K562 (cell line): ENCODE results near the gene CNTN4. TPM values are rescaled to one million over a fixed set of nuclear protein-coding genes. Genes with fewer than 3 reads are reported as not detected.

Source experiments
- ATAC-seq: fragments of 200-7000 bp; cut with Tn5 transposase; 3 replicates; pipeline ENCODE4 v1.9.1; 2020; ENCODE audit warnings: moderate library complexity
- BruUV-seq: library from RNA; stranded (reverse); fragments of 400-500 nt; replicated peaks from 2 replicates; lab custom pipeline; 2021; lab: Mats Ljungman, UMichigan
- CTCF ChIA-PET: fragments of 300-600 bp; formaldehyde crosslinking; extraction: SDS; loops from one replicate; lab custom pipeline; 2021; ENCODE audit warnings: low intra/inter-chr PET ratio; lab: Yijun Ruan, JAX
- POLR2A ChIA-PET: fragments of 300-600, 350-650 bp; sonication (Branson Sonifier 250); formaldehyde crosslinking; extraction: SDS; loops from one replicate; lab custom pipeline; 2021; ENCODE audit warnings: antibody characterized with exemption, inconsistent platforms; lab: Yijun Ruan, JAX
- DNase-seq, 4 experiments: peaks; one replicate each; pipeline versions ENCODE4 v3.0.0 to v3.0.0-alpha.2; 2011 to 2018; ENCODE audit warnings: low spot score in 3 of 4, mixed read lengths in 3 of 4; ENCODE audit errors: extremely low read depth in 1 of 4
- FAIRE-seq: peaks from 2 replicates; lab custom pipeline; 2011; peaks lifted over from hg19 to GRCh38; lab: Jason Lieb, UNC
- H2AFZ ChIP-seq: 2 replicates; pipeline ENCODE4 v1.6.0; 2011; ENCODE audit warnings: low read depth, low read length, control low read depth, inconsistent platforms
- H3K27ac ChIP-seq: fragments of 200-600 bp; 3 replicates; pipeline ENCODE4 v1.8.0; 2011; ENCODE audit warnings: low read depth, mild to moderate bottlenecking, control low read depth, inconsistent platforms, low read length, moderate library complexity, mixed read lengths; ENCODE audit errors: extremely low read depth
- H3K27me3 ChIP-seq, 2 experiments: fragments of 300-600 bp in 1 of 2; 2 replicates in 1 of 2; 3 replicates in 1 of 2; pipeline versions ENCODE4 v1.6.0 to v1.8.0; 2011; ENCODE audit warnings: inconsistent platforms in 2 of 2, low read length in 2 of 2, mild to moderate bottlenecking in 1 of 2, mixed read lengths in 1 of 2, moderate library complexity in 1 of 2; ENCODE audit not compliant: control insufficient read depth in 2 of 2, insufficient read depth in 2 of 2
- H3K36me3 ChIP-seq: fragments of 300-600 bp; 3 replicates; pipeline ENCODE4 v1.8.0; 2011; ENCODE audit warnings: mild to moderate bottlenecking, low read length, inconsistent platforms; ENCODE audit not compliant: control insufficient read depth, insufficient read depth
- H3K4me1 ChIP-seq, 2 experiments: fragments of 200-600 bp in 1 of 2; replicated peaks in 1 of 2; 2 replicates in 1 of 2; 3 replicates in 1 of 2; pipeline versions ENCODE4 v1.5.1 to v1.8.0; 2011; ENCODE audit warnings: inconsistent platforms in 2 of 2, low read length in 2 of 2, mild to moderate bottlenecking in 1 of 2, mixed read lengths in 1 of 2, moderate library complexity in 1 of 2; ENCODE audit not compliant: control insufficient read depth in 2 of 2, insufficient read depth in 2 of 2
- H3K4me2 ChIP-seq: 2 replicates; pipeline ENCODE4 v1.6.1; 2011; ENCODE audit warnings: low read length, control low read depth, inconsistent platforms, mixed read lengths; ENCODE audit not compliant: insufficient read depth
- H3K4me3 ChIP-seq: fragments of 200-600 bp; sonication (generic), shearing (Covaris generic); 2 replicates; pipeline ENCODE4 v1.5.1; 2016; ENCODE audit warnings: control low read depth, inconsistent platforms
- H3K79me2 ChIP-seq: fragments of 200-600 bp; 3 replicates; pipeline ENCODE4 v1.8.0; 2011; ENCODE audit warnings: low read length, inconsistent platforms; ENCODE audit not compliant: control insufficient read depth, insufficient read depth
- H3K9ac ChIP-seq, 2 experiments: 2 replicates each; pipeline versions ENCODE4 v1.6.0 to v1.6.1; 2011; ENCODE audit warnings: low read depth in 2 of 2, low read length in 2 of 2, control low read depth in 1 of 2, inconsistent platforms in 1 of 2, mild to moderate bottlenecking in 1 of 2, mixed read lengths in 1 of 2; ENCODE audit not compliant: insufficient read depth in 1 of 2
- H3K9me1 ChIP-seq: one replicate; pipeline ENCODE4 v1.6.0; 2011; ENCODE audit warnings: inconsistent platforms, mild to moderate bottlenecking, low read length, moderate library complexity; ENCODE audit not compliant: control insufficient read depth, insufficient read depth
- H3K9me3 ChIP-seq: replicated peaks from 2 replicates; pipeline ENCODE4 v1.5.1; 2011; ENCODE audit warnings: low read depth, low read length, inconsistent platforms; ENCODE audit not compliant: control insufficient read depth, insufficient read depth
- H4K20me1 ChIP-seq: replicated peaks from 2 replicates; pipeline ENCODE4 v1.6.1; 2011; ENCODE audit warnings: low read length, inconsistent platforms, mixed read lengths; ENCODE audit not compliant: control insufficient read depth, insufficient read depth
- BRD4 ChIP-seq: fragments of 200-600 bp; sonication (generic); IDR thresholded peaks from 2 replicates; pipeline ENCODE4 v1.6.1; 2017; ENCODE audit warnings: inconsistent platforms
- CEBPB ChIP-seq: fragments of 450-650 bp; IDR thresholded peaks from 2 replicates; pipeline ENCODE4 v1.6.1; 2016; ENCODE audit warnings: missing genetic modification characterization, missing compliant biosample characterization
- FOXJ2 ChIP-seq: fragments of 200-800 bp; sonication (Bioruptor generic); IDR thresholded peaks from 2 replicates; pipeline ENCODE4 v1.6.1; 2016; ENCODE audit warnings: missing genetic modification characterization, missing compliant biosample characterization
- FOXM1 ChIP-seq, 2 experiments: fragments of 450-650 bp in 1 of 2; sonication (generic) in 1 of 2; formaldehyde crosslinking in 1 of 2; IDR thresholded peaks; 2 replicates each; pipeline versions ENCODE4 v1.6.1 to v1.9.0; 2017 to 2022; ENCODE audit warnings: low read depth in 2 of 2, mild to moderate bottlenecking in 2 of 2, missing genetic modification reagents in 1 of 2, moderate library complexity in 1 of 2
- MECOM ChIP-seq: fragments of 250-450 bp; sonication (Bioruptor Pico); IDR thresholded peaks from 2 replicates; pipeline ENCODE4 v1.8.0; 2022; ENCODE audit warnings: inconsistent platforms
- NR2C2 ChIP-seq, 2 experiments: fragments of 200-800 bp in 1 of 2; sonication (Bioruptor generic) in 1 of 2; sonication (generic) in 1 of 2; formaldehyde crosslinking in 1 of 2; IDR thresholded peaks; 2 replicates each; pipeline versions ENCODE4 v1.6.1 to v1.8.0; 2016 to 2022; ENCODE audit warnings: mild to moderate bottlenecking in 1 of 2, missing compliant biosample characterization in 1 of 2, missing genetic modification characterization in 1 of 2, missing genetic modification reagents in 1 of 2
- PTTG1 ChIP-seq: fragments of 450-650 bp; IDR thresholded peaks from 2 replicates; pipeline ENCODE4 v1.6.1; 2016; ENCODE audit warnings: low read depth, mild to moderate bottlenecking, missing genetic modification characterization, missing compliant biosample characterization
- RBM22 ChIP-seq: fragments of 200-400 bp; formaldehyde crosslinking; IDR thresholded peaks from 2 replicates; pipeline ENCODE4 v1.6.1; 2018; ENCODE audit warnings: low read length, low read depth; ENCODE audit not compliant: poor library complexity, severe bottlenecking
- XRCC3 ChIP-seq: fragments of 450-650 bp; IDR thresholded peaks from 2 replicates; pipeline ENCODE4 v1.6.1; 2017; ENCODE audit warnings: mild to moderate bottlenecking, moderate library complexity
- WGBS: fragments of 100-300 bp; shearing (Covaris generic); methylation state at CpG from one replicate; pipeline ENCODE4 v1.1.6; 2016; ENCODE audit warnings: low coverage, mixed read lengths; ENCODE audit not compliant: insufficient coverage; ENCODE audit errors: missing lambda C conversion rate; 5-methylcytosine and 5-hydroxymethylcytosine counted together
- in situ Hi-C: fragments of 300-500 bp; cut with MboI; formaldehyde crosslinking; loops from 4 replicates; pipeline ENCODE4 v1.15.0; 2018; ENCODE audit warnings: inconsistent platforms, mixed read lengths
- intact Hi-C: fragments of 100-400 bp; cut with micrococcal nuclease; formaldehyde crosslinking; loops from 2 replicates; pipeline ENCODE4 v1.14.2; 2022
- polyA plus RNA-seq, 8 experiments: library from polyadenylated mRNA; depleted of rRNA in 4 of 8; stranded (reverse) in 5 of 8; unstranded in 3 of 8; fragments of >200 nt; fragmentation: Nextera tagmentation in 2 of 8; fragmentation: Illumina TruSeq in 1 of 8; extraction: Ambion mirVana in 2 of 8; extraction: Trizol in 1 of 8; gene quantifications; 2 replicates each; pipeline versions ENCODE4 v1.2.1 to v1.2.3, GENCODE V29; 2011 to 2014; ENCODE audit warnings: inconsistent platforms in 1 of 8, missing spikeins in 1 of 8
- total RNA-seq, 7 experiments: library from RNA; depleted of rRNA in 6 of 7; stranded (reverse); fragments of >200 nt in 6 of 7; fragmentation: Illumina TruSeq in 2 of 7; extraction: Trizol in 2 of 7; gene quantifications; 2 replicates each; pipeline versions ENCODE4 v1.2.1 to v1.2.3, GENCODE V29; 2011 to 2021; ENCODE audit warnings: low replicate concordance in 1 of 7
- TF ChIP-seq, protein P1 (sequence below), 2 experiments: fragments of 450-650 bp; formaldehyde crosslinking in 1 of 2; IDR thresholded peaks; 2 replicates each; pipeline versions ENCODE4 v1.4.0 to v1.6.1; 2014 to 2020; ENCODE audit warnings: mild to moderate bottlenecking in 2 of 2, borderline replicate concordance in 1 of 2, low read depth in 1 of 2
- TF ChIP-seq, protein P2 (sequence below): fragments of 250-450 bp; sonication (Bioruptor Pico); IDR thresholded peaks from 2 replicates; pipeline ENCODE4 v1.9.0; 2021; ENCODE audit warnings: mild to moderate bottlenecking
- TF ChIP-seq, protein P3 (sequence below): sonication (generic); formaldehyde crosslinking; IDR thresholded peaks from 2 replicates; pipeline ENCODE4 v1.8.1; 2023; ENCODE audit warnings: mild to moderate bottlenecking, missing genetic modification reagents

The CNTN4 gene
- total and polyA plus RNA-seq, 9 of the 15 experiments (the other 6 are each of a cell fraction or from before 2014, with no cell fraction given): not detected

DNA sequence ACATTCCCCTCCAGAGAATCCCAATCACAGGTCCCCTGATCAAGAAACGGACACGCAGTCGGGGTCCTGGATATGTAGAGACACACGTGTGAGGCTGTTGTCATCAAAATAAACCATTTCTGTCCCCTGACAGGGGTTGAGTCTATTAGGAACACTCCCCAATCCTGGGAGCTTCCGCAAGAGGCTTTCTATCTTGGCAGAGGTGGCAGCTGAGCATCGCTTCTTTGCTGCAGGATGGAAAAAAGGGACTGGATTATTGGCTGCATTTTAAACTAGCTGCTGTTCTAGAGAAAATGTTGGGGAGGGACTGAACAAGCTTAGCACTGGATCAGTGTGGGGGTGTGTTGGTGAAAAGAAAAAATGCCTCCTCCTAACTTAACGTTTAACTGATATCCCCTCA, 2.5 kb upstream of the CNTN4 start:
- in situ Hi-C loops: no loop called here
- no peaks in the 10 kb centered on the region for H4K20me1 ChIP-seq
- ChIA-PET POLR2A (no interaction called here), CTCF (no interaction called here)
- H3K4me1 ChIP-seq: no peaks in the 10 kb centered on the region
- H3K79me2 ChIP-seq: no peaks in the 10 kb centered on the region
- no peak overlapping the region for H3K9ac ChIP-seq
- H3K4me2 ChIP-seq: no peak overlapping the region
- BruUV-seq: no TSS peak
- H3K4me3 ChIP-seq: no peak overlapping the region
- no peak overlapping the region for H2AFZ ChIP-seq
- DNase-seq (no peak), ATAC-seq (no peak), FAIRE-seq (no peak)
- intact Hi-C loops: no loop called here
- no peaks in the 10 kb centered on the region for H3K27me3 ChIP-seq
- no peak overlapping the region for H3K27ac ChIP-seq
- no peaks in the 10 kb centered on the region for H3K9me1 ChIP-seq
- H3K36me3 ChIP-seq: no peaks in the 10 kb centered on the region
- no peaks in the 10 kb centered on the region for H3K9me3 ChIP-seq
- WGBS: 1% methylated on average over 7 of the region's 7 CpGs
- TF ChIP-seq, protein P1, sequence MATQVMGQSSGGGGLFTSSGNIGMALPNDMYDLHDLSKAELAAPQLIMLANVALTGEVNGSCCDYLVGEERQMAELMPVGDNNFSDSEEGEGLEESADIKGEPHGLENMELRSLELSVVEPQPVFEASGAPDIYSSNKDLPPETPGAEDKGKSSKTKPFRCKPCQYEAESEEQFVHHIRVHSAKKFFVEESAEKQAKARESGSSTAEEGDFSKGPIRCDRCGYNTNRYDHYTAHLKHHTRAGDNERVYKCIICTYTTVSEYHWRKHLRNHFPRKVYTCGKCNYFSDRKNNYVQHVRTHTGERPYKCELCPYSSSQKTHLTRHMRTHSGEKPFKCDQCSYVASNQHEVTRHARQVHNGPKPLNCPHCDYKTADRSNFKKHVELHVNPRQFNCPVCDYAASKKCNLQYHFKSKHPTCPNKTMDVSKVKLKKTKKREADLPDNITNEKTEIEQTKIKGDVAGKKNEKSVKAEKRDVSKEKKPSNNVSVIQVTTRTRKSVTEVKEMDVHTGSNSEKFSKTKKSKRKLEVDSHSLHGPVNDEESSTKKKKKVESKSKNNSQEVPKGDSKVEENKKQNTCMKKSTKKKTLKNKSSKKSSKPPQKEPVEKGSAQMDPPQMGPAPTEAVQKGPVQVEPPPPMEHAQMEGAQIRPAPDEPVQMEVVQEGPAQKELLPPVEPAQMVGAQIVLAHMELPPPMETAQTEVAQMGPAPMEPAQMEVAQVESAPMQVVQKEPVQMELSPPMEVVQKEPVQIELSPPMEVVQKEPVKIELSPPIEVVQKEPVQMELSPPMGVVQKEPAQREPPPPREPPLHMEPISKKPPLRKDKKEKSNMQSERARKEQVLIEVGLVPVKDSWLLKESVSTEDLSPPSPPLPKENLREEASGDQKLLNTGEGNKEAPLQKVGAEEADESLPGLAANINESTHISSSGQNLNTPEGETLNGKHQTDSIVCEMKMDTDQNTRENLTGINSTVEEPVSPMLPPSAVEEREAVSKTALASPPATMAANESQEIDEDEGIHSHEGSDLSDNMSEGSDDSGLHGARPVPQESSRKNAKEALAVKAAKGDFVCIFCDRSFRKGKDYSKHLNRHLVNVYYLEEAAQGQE (IDR thresholded peaks at IDR 0.05; ENCODE audit: borderline replicate concordance): no peak
- TF ChIP-seq, protein P1 (CRISPR knock-in tag; IDR thresholded peaks at IDR 0.05; ENCODE audit: low read depth): no peak
- no peak for TF ChIP-seq RBM22
- TF ChIP-seq XRCC3: no peak
- TF ChIP-seq, protein P2, sequence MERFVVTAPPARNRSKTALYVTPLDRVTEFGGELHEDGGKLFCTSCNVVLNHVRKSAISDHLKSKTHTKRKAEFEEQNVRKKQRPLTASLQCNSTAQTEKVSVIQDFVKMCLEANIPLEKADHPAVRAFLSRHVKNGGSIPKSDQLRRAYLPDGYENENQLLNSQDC: no peak
- TF ChIP-seq PTTG1 (tag): no peak
- TF ChIP-seq NR2C2 (CRISPR knock-in tag; IDR thresholded peaks at IDR 0.05): no peak
- TF ChIP-seq NR2C2 (tag; IDR thresholded peaks at IDR 0.05): no peak
- no peak for TF ChIP-seq BRD4
- no peak for TF ChIP-seq FOXM1 (IDR thresholded peaks at IDR 0.05; ENCODE audit: low read depth)
- no peak for TF ChIP-seq FOXM1 (CRISPR knock-in tag; IDR thresholded peaks at IDR 0.05; ENCODE audit: low read depth)
- TF ChIP-seq FOXJ2 (tag): no peak
- TF ChIP-seq CEBPB: no peak
- TF ChIP-seq, protein P3, sequence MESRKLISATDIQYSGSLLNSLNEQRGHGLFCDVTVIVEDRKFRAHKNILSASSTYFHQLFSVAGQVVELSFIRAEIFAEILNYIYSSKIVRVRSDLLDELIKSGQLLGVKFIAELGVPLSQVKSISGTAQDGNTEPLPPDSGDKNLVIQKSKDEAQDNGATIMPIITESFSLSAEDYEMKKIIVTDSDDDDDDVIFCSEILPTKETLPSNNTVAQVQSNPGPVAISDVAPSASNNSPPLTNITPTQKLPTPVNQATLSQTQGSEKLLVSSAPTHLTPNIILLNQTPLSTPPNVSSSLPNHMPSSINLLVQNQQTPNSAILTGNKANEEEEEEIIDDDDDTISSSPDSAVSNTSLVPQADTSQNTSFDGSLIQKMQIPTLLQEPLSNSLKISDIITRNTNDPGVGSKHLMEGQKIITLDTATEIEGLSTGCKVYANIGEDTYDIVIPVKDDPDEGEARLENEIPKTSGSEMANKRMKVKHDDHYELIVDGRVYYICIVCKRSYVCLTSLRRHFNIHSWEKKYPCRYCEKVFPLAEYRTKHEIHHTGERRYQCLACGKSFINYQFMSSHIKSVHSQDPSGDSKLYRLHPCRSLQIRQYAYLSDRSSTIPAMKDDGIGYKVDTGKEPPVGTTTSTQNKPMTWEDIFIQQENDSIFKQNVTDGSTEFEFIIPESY (CRISPR knock-in tag): no peak
- TF ChIP-seq MECOM (CRISPR knock-in tag): no peak
